ENCODE results near the gene THAP10. TPM values are rescaled to one million over a fixed set of nuclear protein-coding genes. Genes with fewer than 3 reads are reported as not detected.

THAP10 gene
- total and polyA plus RNA-seq, 9 of the 15 experiments (the other 6 are each of a cell fraction or from before 2014, with no cell fraction given) = 0.04 to 0.28 (median 0.09) TPM; not detected in 3

- TF ChIP-seq CHD7 (IDR thresholded peaks at IDR 0.05; ENCODE audit: low read depth, low read length) (no peak), NR2F6 (CRISPR knock-in tag; IDR thresholded peaks at IDR 0.05) (no peak), CBFA2T2 (conservative IDR thresholded peaks at IDR 0.05) (no peak), ESRRB (CRISPR knock-in tag; IDR thresholded peaks at IDR 0.05; ENCODE audit: borderline replicate concordance) (no peak), RUNX1 (IDR thresholded peaks at IDR 0.05; ENCODE audit: low read depth) (no peak), TSC22D4 (tag; IDR thresholded peaks at IDR 0.05) (no peak), DEAF1 (CRISPR knock-in tag; IDR thresholded peaks at IDR 0.05) (no peak), ZNF644 (tag; IDR thresholded peaks at IDR 0.05; ENCODE audit: low read depth) (no peak), JUN (IDR thresholded peaks at IDR 0.05; ENCODE audit: borderline replicate concordance, low read depth, low read length) (no peak), JUN (CRISPR knock-in tag; IDR thresholded peaks at IDR 0.05; ENCODE audit: borderline replicate concordance) (no peak), TAF9B (IDR thresholded peaks at IDR 0.05; ENCODE audit: partially characterized antibody) (no peak), ZNF445 (CRISPR knock-in tag; IDR thresholded peaks at IDR 0.05; ENCODE audit: low read depth) (no peak), BRD9 (IDR thresholded peaks at IDR 0.05; ENCODE audit: low read depth, partially characterized antibody) (no peak)
Observed at GRCh38 chr15:70835841-70836240, 56.4 kb downstream of the THAP10 start (continued).

Measured in K562 (cell line).